A673 (cell line): Measurements from ENCODE around the gene SNX11.

Experiments used
- EZH2 ChIP-seq: fragments of 200-600 bp; sonication (generic); IDR thresholded peaks from 2 replicates; pipeline ENCODE4 v1.6.1; 2017; ENCODE audit warnings: borderline replicate concordance, low read depth, mild to moderate bottlenecking, mixed read lengths, antibody characterized with exemption, low read length; ENCODE audit not compliant: poor library complexity, severe bottlenecking
- TF ChIP-seq, protein P1 (sequence below): fragments of 300-800, 200-600 bp; sonication (generic); conservative IDR thresholded peaks from 2 replicates; pipeline ENCODE4 v1.5.1; 2017; ENCODE audit warnings: low read depth, mild to moderate bottlenecking, antibody characterized with exemption, low read length, moderate library complexity, mixed read lengths

- TF ChIP-seq, protein P1, sequence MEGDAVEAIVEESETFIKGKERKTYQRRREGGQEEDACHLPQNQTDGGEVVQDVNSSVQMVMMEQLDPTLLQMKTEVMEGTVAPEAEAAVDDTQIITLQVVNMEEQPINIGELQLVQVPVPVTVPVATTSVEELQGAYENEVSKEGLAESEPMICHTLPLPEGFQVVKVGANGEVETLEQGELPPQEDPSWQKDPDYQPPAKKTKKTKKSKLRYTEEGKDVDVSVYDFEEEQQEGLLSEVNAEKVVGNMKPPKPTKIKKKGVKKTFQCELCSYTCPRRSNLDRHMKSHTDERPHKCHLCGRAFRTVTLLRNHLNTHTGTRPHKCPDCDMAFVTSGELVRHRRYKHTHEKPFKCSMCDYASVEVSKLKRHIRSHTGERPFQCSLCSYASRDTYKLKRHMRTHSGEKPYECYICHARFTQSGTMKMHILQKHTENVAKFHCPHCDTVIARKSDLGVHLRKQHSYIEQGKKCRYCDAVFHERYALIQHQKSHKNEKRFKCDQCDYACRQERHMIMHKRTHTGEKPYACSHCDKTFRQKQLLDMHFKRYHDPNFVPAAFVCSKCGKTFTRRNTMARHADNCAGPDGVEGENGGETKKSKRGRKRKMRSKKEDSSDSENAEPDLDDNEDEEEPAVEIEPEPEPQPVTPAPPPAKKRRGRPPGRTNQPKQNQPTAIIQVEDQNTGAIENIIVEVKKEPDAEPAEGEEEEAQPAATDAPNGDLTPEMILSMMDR: no peak
- TF ChIP-seq EZH2: no peak
Measured at GRCh38 chr17:48123111-48123510, 15.5 kb downstream of the SNX11 start.
